Effector memory CD4-positive, alpha-beta T cell (primary cell): Measurements from ENCODE around the gene DHPS.

ENCODE experiments used
- DNase-seq, 3 donors: peaks; one replicate each; pipeline ENCODE4 v3.0.0-alpha.2; 2020
- H3K27ac ChIP-seq: 2 replicates; pipeline ENCODE4 v1.7.0; 2013; ENCODE audit warnings: mild to moderate bottlenecking, low read length, moderate library complexity; ENCODE audit not compliant: insufficient read depth, poor library complexity, severe bottlenecking
- H3K27me3 ChIP-seq: replicated peaks from 2 replicates; pipeline ENCODE4 v1.7.0; 2013; ENCODE audit warnings: mild to moderate bottlenecking, low read length; ENCODE audit not compliant: insufficient read depth, control insufficient read depth, poor library complexity, severe bottlenecking
- H3K36me3 ChIP-seq: 2 replicates; pipeline ENCODE4 v1.7.0; 2013; ENCODE audit warnings: mild to moderate bottlenecking, low read length, moderate library complexity; ENCODE audit not compliant: control insufficient read depth, insufficient read depth
- H3K4me1 ChIP-seq: 2 replicates; pipeline ENCODE4 v1.7.0; 2013; ENCODE audit warnings: low read length, mild to moderate bottlenecking; ENCODE audit not compliant: control insufficient read depth, insufficient read depth, poor library complexity, severe bottlenecking
- H3K4me3 ChIP-seq: 2 replicates; pipeline ENCODE4 v1.7.0; 2013; ENCODE audit warnings: low read length, low read depth, mild to moderate bottlenecking; ENCODE audit not compliant: insufficient read depth, poor library complexity, severe bottlenecking
- H3K9me3 ChIP-seq: 2 replicates; pipeline ENCODE4 v1.7.0; 2013; ENCODE audit warnings: mild to moderate bottlenecking, low read length, moderate library complexity; ENCODE audit not compliant: control insufficient read depth

Gene DHPS

GRCh38 chr19:12666265-12667048, 15.2 kb downstream of the DHPS start, which contains the start of the genes MAN2B1 and WDR83:
MAN2B1 (minus strand) TSS chr19:12666742; CDS start chr19:12666701, 41 bp downstream.
WDR83 (plus strand) TSS chr19:12666807; CDS start chr19:12669791, 2,984 bp downstream.
- DNase-seq, result peak; percentile 70 to 73 (median 71)
- Histone ChIP-seq H3K27ac (peak within 1 kb of the TSS; percentile 95), H3K4me3 (peak within 1 kb of the TSS; percentile 66), H3K9me3 (no peaks in the 10 kb centered on the region), H3K27me3 (no peaks in the 10 kb centered on the region), H3K36me3 (peaks cover 28% of the 10 kb centered on the region), H3K4me1 (peaks cover 32% of the 10 kb centered on the region)

- H3K4me3 ChIP-seq, result peak overlapping the region; percentile 66
- no peaks in the 10 kb centered on the region for H3K27me3 ChIP-seq
- peak overlapping the region; percentile 93 for H3K27ac ChIP-seq
- peaks cover 35% of the 10 kb centered on the region for H3K36me3 ChIP-seq
- no peak for DNase-seq
- no peaks in the 10 kb centered on the region for H3K9me3 ChIP-seq
- H3K4me1 ChIP-seq, result peaks cover 32% of the 10 kb centered on the region
Observed at GRCh38 chr19:12665671-12666264, 15.9 kb downstream of the DHPS start.

GRCh38 chr19:12665281-12665573, 16.5 kb downstream of the DHPS start:
- peaks cover 29% of the 10 kb centered on the region for H3K4me1 ChIP-seq
- peak in 2 of 3 donors; percentile 22 to 27 for DNase-seq
- H3K36me3 ChIP-seq, result peaks cover 35% of the 10 kb centered on the region
- no peaks in the 10 kb centered on the region for H3K9me3 ChIP-seq
- peak overlapping the region; percentile 66 for H3K4me3 ChIP-seq
- H3K27me3 ChIP-seq, result no peaks in the 10 kb centered on the region
- H3K27ac ChIP-seq, result peak overlapping the region; percentile 93

GRCh38 chr19:12664406-12665280, 17.0 kb downstream of the DHPS start:
- Histone ChIP-seq H3K4me3 (peak overlapping the region; percentile 66), H3K27me3 (no peaks in the 10 kb centered on the region), H3K27ac (peak overlapping the region; percentile 93), H3K36me3 (peaks cover 35% of the 10 kb centered on the region), H3K4me1 (peaks cover 26% of the 10 kb centered on the region), H3K9me3 (no peaks in the 10 kb centered on the region)
- no peak for DNase-seq

GRCh38 chr19:12660980-12661379, 20.7 kb downstream of the DHPS start:
- H3K36me3 ChIP-seq, result peaks cover 60% of the 10 kb centered on the region
- H3K4me3 ChIP-seq, result no peak overlapping the region
- H3K4me1 ChIP-seq, result peaks cover 16% of the 10 kb centered on the region
- no peaks in the 10 kb centered on the region for H3K9me3 ChIP-seq
- DNase-seq, result no peak
- H3K27ac ChIP-seq, result no peak overlapping the region
- H3K27me3 ChIP-seq, result no peaks in the 10 kb centered on the region

GRCh38 chr19:12657966-12658365, 23.7 kb downstream of the DHPS start:
- H3K9me3 ChIP-seq, result no peaks in the 10 kb centered on the region
- H3K27me3 ChIP-seq, result no peaks in the 10 kb centered on the region
- H3K4me3 ChIP-seq, result no peak overlapping the region
- peaks cover 60% of the 10 kb centered on the region for H3K36me3 ChIP-seq
- DNase-seq, result no peak
- H3K4me1 ChIP-seq, result no peaks in the 10 kb centered on the region
- no peak overlapping the region for H3K27ac ChIP-seq

- no peaks in the 10 kb centered on the region for H3K9me3 ChIP-seq
- peaks cover 58% of the 10 kb centered on the region for H3K36me3 ChIP-seq
- H3K27ac ChIP-seq, result no peak overlapping the region
- DNase-seq, result no peak
- H3K27me3 ChIP-seq, result no peaks in the 10 kb centered on the region
- H3K4me3 ChIP-seq, result no peak overlapping the region
- H3K4me1 ChIP-seq, result no peaks in the 10 kb centered on the region
Observed at GRCh38 chr19:12656899-12657571, 24.6 kb downstream of the DHPS start.

GRCh38 chr19:12655546-12655945, 26.1 kb downstream of the DHPS start:
- Histone ChIP-seq H3K4me3 (no peak overlapping the region), H3K27me3 (no peaks in the 10 kb centered on the region), H3K4me1 (no peaks in the 10 kb centered on the region), H3K36me3 (peaks cover 48% of the 10 kb centered on the region), H3K27ac (no peak overlapping the region), H3K9me3 (no peaks in the 10 kb centered on the region)
- no peak for DNase-seq

- H3K36me3 ChIP-seq, result peaks cover 36% of the 10 kb centered on the region
- no peak for DNase-seq
- no peaks in the 10 kb centered on the region for H3K9me3 ChIP-seq
- H3K4me1 ChIP-seq, result no peaks in the 10 kb centered on the region
- no peak overlapping the region for H3K4me3 ChIP-seq
- H3K27me3 ChIP-seq, result no peaks in the 10 kb centered on the region
- no peak overlapping the region for H3K27ac ChIP-seq
Observed at GRCh38 chr19:12652219-12652618, 29.5 kb downstream of the DHPS start.
